Activated T-cell treated with anti-CD3 and anti-CD28 coated beads for 24 hours (primary cell): ENCODE data around the gene VWF.
"Not testable (repeated sequence)": the region's sequence is repeated elsewhere in the genome, so short reads cannot be mapped to it uniquely, and the experiment has no call there.

Experiments used
- DNase-seq: peaks from one replicate; pipeline ENCODE4 v3.0.0-alpha.2; 2020; ENCODE audit warnings: low read depth

Gene VWF

GRCh38 chr12:6032726-6033125 is 91.7 kb downstream of the VWF start:
- no peak for DNase-seq

GRCh38 chr12:6031001-6031400 is 93.5 kb downstream of the VWF start:
- DNase-seq = no peak

- DNase-seq = no peak
These were observed 94.4 kb downstream of the VWF start for GRCh38 chr12:6030081-6030480.

DNA sequence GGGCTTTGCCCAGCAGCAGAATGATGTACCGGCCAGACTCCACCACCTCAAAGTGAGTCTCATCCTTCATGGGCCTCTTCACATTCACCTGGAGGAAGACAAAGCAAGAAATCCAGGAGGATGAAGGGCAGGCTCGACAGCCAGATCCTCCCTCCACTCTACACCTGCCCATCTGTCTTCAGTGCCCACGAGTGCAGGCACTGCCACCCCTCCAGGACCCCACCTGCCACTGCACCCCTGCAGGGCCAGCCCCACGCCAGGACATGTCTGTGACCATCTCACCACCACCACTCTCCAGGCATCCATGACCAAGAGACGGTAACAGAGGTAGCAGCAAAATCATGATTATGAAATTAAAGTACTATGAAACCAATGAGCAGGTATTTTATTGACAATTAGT is 95.1 kb downstream of the VWF start:
- DNase-seq = no peak

DNA sequence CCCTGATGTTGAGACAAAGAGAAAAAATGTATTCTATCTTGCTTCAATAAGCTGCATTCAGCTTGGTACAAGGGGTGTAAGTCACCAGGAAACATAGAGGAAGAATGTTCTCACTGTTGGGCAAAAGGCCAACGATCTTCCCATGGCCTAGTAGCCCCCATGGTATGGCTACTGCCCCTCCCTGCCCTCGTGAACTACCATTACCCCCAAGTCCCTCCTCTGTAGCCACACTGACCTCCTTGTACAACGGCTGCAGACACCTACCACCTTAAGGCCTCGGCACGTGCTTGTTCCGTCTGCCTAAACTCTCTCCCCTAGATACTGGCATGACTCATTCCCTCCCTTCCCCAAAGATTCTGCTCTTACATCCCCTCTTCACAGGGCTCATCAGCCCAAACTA is 97.5 kb downstream of the VWF start:
- DNase-seq = no peak

DNA sequence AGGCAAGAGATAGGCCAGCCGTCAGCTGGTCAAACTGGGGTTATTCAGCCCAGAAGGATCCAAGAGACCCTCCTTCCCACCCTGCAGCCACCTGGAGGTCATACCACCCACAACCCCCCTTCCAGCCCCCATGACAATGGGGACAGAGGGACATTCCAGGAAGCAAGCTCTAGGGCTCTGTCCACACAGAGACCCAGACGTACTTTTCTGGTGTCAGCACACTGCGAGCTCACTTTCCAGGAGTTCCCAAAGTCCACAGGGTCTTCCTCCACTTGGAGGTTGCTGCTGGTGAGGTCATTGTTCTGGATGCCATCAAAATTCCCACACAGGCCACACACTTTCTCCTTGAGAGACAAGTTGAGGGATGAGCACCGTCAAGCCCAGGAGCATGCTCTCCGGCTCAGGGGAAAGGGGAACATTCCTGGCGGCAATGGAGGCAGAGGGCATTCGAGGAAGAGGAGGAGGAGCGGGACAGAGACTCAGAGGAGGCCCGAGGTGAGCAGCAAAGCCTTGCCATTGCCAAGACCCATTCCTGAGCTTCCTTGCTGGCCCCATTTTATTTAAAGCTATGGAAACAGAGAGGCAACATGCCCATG is 98.7 kb downstream of the VWF start:
- DNase-seq = not testable (repeated sequence)

- not testable (repeated sequence) for DNase-seq
These were observed 100.4 kb downstream of the VWF start for GRCh38 chr12:6024066-6024465.

DNA sequence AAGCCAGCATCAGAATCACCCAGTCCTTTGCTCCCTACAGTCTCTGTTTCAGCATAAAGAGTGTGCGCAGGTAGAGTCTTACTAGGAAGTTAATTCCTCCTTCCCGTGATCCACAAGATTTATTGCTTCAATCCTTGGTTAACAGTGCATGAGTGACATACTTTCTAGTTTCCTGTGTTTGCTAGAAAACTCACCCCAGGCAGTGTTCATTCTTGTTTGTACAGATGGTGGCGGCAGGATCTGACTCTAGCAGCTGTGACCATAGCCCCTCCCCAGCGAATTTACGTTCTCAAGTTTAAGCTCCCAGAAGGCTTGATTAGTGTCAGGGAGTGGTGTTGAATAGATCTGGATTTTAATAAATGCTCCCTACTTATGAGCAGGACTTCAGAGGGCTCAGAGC is 103.5 kb downstream of the VWF start:
- no peak for DNase-seq

GRCh38 chr12:6020511-6020910 is 104.0 kb downstream of the VWF start:
- DNase-seq = not testable (repeated sequence)

DNA sequence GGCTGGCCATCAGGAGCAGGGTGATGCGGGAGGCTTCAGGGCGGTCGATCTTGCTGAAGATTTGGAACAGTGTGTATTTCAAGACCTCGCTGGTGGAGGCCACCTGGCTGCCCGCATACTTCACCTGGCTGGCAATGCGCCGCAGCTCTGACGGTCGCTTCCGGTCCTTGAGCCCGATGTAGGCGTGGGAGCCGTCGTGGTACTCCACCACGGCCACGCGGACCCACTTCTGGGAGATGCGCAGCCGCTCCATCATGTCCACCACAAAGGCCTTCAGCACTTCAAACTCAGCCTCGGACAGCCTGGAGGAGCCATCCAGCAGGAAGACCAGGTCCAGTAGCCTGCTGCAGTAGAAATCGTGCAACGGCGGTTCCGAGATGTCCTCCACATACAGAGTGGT is 105.2 kb downstream of the VWF start:
- DNase-seq = not testable (repeated sequence)

DNA sequence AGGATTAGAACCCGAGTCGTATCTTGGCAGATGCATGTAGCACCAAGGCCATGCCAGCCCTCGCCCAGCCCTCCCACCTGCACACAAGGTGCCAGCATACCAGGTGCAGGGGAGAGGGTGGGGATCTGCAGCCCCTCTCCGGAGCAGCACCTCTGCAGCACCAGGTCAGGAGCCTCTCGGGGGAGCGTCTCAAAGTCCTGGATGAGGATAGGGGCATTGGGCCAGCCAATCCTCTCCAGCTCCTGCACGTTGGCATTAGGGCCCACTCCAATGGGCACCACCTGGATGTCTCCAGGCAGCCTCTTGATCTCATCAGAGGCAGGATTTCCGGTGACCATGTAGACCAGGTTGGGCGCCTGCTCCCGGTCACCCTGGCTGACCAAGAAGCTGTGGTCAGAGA is 106.2 kb downstream of the VWF start:
- no peak for DNase-seq

DNA sequence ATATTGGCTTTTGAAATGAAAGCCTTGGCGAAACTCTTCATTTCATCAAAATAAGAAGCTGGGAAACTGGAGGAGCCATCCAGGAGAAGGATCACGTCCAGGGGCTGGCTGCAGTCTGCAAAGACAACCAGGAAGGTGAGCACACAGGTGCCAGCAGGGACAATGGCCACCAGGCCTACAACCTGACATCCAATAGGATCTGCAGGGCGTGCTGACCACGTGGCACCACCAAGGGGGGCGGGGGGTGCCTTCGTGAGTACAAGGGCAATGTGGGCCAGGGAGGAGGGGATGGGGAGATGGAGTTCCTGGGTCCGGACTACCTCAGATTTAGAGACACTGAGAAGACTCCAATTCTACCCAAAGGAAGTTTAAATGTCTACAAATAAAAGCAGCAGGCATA is 107.7 kb downstream of the VWF start:
- DNase-seq = no peak

DNA sequence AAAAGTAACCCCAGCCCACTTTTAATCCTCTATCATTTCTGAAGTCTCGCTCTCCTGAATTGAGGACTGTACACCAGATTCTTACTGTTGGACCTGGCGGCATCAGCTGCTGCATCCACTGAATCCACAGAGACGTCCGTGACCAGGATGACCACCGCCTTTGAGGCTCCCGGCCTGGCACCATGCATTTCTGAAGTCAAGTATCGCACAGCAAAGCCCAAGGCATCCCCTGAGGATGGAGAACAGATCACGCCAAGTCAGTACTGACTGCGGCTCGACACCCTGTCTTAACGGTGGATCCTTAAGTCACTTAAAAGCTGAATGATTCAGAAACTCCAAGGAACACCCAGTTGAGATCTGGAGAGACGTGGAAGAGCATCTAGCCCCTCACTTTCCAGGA is 108.5 kb downstream of the VWF start:
- DNase-seq = not testable (repeated sequence)

- not testable (repeated sequence) for DNase-seq
These were observed 109.2 kb downstream of the VWF start for GRCh38 chr12:6015271-6015670.

GRCh38 chr12:6010631-6011350 is 113.7 kb downstream of the VWF start:
- DNase-seq = not testable (repeated sequence)

- DNase-seq = no peak
These were observed 127.2 kb downstream of the VWF start for GRCh38 chr12:5997260-5997659.

DNA sequence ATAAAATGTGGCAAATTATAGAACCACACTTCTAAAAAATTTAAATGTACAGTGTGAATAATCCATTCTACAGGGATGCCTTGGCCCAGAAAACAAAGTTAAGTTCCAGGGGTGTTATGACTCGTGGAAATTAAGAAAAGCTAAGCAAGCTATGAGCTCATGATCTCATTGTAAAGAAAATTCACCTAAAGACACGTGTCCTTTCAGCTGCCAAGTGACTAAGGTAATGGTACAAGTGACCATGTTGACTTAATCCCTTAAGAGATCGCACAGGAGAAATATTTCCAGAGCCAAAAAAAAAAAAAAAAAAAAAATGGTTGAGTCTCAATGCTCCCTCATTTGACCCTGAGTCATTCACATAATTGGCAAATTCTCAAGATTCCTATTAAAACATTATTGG is 128.0 kb downstream of the VWF start:
- DNase-seq = no peak

DNA sequence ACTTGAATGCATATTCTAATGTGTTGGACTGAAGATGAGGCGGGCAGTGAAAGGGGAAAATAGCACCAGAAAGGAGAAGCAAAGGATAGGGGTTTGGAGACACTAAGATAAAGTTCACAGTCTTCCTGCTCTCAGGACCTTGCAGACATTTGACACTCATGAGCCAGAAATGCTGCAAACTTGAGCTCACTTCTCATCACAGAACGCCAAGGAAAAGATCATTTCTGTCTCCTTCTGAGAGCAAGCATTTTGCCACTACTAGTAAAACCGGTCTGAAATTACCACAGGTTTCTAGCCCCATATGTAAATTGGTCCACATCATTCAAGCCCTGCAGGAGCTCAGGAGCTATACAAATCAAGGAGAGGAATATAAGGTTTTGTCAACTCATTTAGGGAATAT is 134.8 kb downstream of the VWF start:
- DNase-seq = no peak

GRCh38 chr12:5988659-5989116 is 135.8 kb downstream of the VWF start:
- peak; percentile 59 for DNase-seq

DNA sequence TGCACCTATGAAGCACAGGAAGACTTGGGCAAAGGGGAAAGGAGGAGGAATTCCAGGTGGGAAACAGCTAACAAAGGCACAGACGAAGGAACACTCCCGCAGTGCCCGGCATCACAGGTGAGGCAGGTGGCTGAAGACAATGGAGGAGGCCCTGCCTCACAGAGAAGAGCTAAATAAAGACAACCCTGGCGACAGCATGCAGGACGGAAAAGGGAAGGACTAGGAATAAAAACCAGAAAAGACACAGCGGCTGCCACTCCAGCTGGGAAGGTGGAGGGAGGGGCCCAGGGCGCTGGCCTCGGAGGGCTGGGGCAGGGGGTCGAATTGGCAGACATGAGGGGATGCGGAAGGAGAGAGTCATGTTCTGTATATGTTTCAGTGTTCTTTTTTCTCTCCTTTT is 136.4 kb downstream of the VWF start:
- no peak for DNase-seq

GRCh38 chr12:5987573-5987972 is 136.9 kb downstream of the VWF start:
- DNase-seq = no peak

DNA sequence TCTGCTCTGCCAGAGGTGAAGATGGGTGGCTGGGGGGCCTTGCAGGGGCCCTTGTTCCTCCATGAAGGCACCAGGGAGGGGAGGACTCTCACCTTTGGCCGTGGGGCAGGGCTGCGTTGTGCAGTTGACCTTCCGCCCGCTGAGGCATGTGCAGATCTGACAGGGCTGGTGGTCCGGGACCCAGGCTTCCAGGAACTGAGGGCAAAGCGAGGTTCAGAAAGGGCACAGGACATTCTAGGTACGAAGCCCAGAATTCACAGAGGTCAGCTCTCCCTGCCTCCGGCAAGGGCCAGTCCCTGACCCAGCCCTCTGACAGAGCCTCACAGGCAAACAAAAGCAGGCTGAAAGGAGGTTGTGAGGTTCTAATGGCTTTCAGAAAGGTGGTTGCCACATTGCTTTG is 139.0 kb downstream of the VWF start:
- DNase-seq = no peak

GRCh38 chr12:5984873-5985272 is 139.6 kb downstream of the VWF start:
- DNase-seq = no peak

- no peak for DNase-seq
These were observed 142.4 kb downstream of the VWF start for GRCh38 chr12:5982106-5982505.
